Measurements from ENCODE around the gene AFF3.
"Not testable (repeated sequence)": the region's sequence is repeated elsewhere in the genome, so short reads cannot be mapped to it uniquely, and the experiment has no call there.

GRCh38 chr2:100102466-100103180, 39.8 kb downstream of the AFF3 start:
- TF ChIP-seq, protein P1, sequence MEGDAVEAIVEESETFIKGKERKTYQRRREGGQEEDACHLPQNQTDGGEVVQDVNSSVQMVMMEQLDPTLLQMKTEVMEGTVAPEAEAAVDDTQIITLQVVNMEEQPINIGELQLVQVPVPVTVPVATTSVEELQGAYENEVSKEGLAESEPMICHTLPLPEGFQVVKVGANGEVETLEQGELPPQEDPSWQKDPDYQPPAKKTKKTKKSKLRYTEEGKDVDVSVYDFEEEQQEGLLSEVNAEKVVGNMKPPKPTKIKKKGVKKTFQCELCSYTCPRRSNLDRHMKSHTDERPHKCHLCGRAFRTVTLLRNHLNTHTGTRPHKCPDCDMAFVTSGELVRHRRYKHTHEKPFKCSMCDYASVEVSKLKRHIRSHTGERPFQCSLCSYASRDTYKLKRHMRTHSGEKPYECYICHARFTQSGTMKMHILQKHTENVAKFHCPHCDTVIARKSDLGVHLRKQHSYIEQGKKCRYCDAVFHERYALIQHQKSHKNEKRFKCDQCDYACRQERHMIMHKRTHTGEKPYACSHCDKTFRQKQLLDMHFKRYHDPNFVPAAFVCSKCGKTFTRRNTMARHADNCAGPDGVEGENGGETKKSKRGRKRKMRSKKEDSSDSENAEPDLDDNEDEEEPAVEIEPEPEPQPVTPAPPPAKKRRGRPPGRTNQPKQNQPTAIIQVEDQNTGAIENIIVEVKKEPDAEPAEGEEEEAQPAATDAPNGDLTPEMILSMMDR (IDR thresholded peaks at IDR 0.05; ENCODE audit: poor library complexity) = not testable (repeated sequence)
- TF ChIP-seq EZH2 (IDR thresholded peaks at IDR 0.05; ENCODE audit: borderline replicate concordance); EZH2phosphoT487 (IDR thresholded peaks at IDR 0.05; ENCODE audit: low read depth, severe bottlenecking, unreplicated experiment): not testable (repeated sequence)

Measured in hepatocyte (in vitro differentiated cells).